HAP-1 (cell line): ENCODE measurements around the gene SKAP1.
A peak's percentile ranks its signal among the peaks of the same experiment; 100 is the strongest.
"Not testable (repeated sequence)": the region's sequence is repeated elsewhere in the genome, so short reads cannot be mapped to it uniquely, and the experiment has no call there.

ENCODE experiments used
- DNase-seq, 2 experiments: peaks; one replicate each; pipeline ENCODE4 v3.0.0-alpha.2; 2016 to 2020; ENCODE audit warnings: low spot score in 2 of 2
- H3K27me3 ChIP-seq: fragments of 250-450 bp; sonication (Bioruptor Pico); 2 replicates; pipeline ENCODE4 v1.5.1; 2020; ENCODE audit warnings: low read depth, mild to moderate bottlenecking, moderate library complexity
- H3K36me3 ChIP-seq: fragments of 250-450 bp; sonication (Bioruptor Pico); replicated peaks from 2 replicates; pipeline ENCODE4 v1.5.1; 2020; ENCODE audit warnings: mild to moderate bottlenecking
- H3K4me1 ChIP-seq: fragments of 250-450 bp; sonication (Bioruptor Pico); 2 replicates; pipeline ENCODE4 v1.5.1; 2020; ENCODE audit warnings: mild to moderate bottlenecking
- H3K4me3 ChIP-seq: fragments of 250-450 bp; sonication (Bioruptor Pico); 2 replicates; pipeline ENCODE4 v1.5.1; 2020; ENCODE audit warnings: mild to moderate bottlenecking, moderate library complexity
- H3K9me3 ChIP-seq: fragments of 250-450 bp; sonication (Bioruptor Pico); 2 replicates; pipeline ENCODE4 v1.5.1; 2020; ENCODE audit warnings: mild to moderate bottlenecking, moderate library complexity
- in situ Hi-C: fragments of 300-500 bp; cut with MboI; formaldehyde crosslinking; loops from 3 replicates; pipeline ENCODE4 v1.14.3; 2020; ENCODE audit warnings: low sequenced_read_pairs, inconsistent platforms, mixed read lengths

SKAP1 gene

DNA sequence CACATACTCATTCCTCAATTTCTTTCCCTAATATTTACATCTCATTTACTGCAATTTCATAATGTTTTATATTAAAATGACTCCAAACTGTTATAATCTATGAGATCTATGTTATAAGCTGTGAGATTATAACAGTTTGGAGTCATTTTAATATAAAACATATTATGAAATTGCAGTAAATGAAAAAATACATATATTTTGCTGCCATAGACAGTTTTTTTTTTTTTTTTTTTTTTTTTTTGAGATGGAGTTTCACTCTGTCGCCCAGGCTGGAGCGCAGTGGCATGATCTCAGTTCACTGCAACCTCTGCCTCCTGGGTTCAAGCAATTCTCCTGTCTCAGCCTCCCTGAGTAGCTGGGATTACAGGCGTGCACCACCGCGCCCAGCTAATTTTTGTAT lies 180.0 kb downstream of the SKAP1 start:
- H3K4me1 ChIP-seq, in situ Hi-C loops, H3K4me3 ChIP-seq, H3K9me3 ChIP-seq, DNase-seq, H3K36me3 ChIP-seq: not testable (repeated sequence)
- H3K27me3 ChIP-seq, result peaks cover 57% of the 10 kb centered on the region

DNA sequence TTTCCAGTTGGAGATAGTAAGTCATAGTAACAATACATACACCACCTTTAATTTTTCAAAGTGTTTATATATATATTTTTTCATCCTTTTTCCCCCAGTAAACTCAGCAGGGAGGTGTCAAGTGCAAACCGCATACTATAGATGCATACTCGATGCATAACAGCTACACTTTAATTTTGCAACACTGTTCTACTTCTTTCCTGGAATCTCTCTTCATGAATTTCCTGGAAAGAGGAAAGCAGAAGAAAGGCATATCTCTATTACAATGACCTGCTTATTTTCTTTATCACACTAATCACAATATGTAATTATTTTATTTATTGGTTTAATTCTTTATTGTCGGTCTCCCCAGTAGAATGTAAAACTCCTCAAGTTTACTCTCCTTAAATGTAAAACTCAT lies 182.4 kb downstream of the SKAP1 start:
- Histone ChIP-seq H3K4me1 (peaks cover 14% of the 10 kb centered on the region), H3K4me3 (no peak overlapping the region), H3K36me3 (no peaks in the 10 kb centered on the region), H3K27me3 (peaks cover 39% of the 10 kb centered on the region), H3K9me3 (no peaks in the 10 kb centered on the region)
- in situ Hi-C loops, result no loop called here
- no peak for DNase-seq

DNA sequence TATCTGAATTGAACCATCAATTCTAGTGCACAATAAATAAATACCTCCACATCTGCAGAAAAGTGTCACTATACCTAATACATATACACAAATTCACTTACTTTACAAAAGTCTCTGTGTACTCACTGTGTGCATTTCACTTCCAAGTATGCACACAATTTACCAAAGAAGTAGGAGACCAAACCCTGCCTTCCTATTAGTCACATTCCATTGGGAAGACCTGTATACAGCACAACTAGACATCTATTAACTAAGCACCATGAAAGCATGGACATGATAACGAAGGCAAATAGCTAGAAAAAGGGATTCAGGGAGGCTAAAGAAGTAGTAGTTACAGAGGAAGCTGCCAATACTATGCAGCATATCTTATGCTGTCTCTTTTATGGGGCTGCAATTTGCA lies 183.0 kb downstream of the SKAP1 start:
- in situ Hi-C loops, result no loop called here
- H3K9me3 ChIP-seq, result no peaks in the 10 kb centered on the region
- no peak overlapping the region for H3K4me3 ChIP-seq
- no peak for DNase-seq
- H3K27me3 ChIP-seq, result peaks cover 34% of the 10 kb centered on the region
- H3K4me1 ChIP-seq, result peaks cover 14% of the 10 kb centered on the region
- H3K36me3 ChIP-seq, result no peaks in the 10 kb centered on the region

DNA sequence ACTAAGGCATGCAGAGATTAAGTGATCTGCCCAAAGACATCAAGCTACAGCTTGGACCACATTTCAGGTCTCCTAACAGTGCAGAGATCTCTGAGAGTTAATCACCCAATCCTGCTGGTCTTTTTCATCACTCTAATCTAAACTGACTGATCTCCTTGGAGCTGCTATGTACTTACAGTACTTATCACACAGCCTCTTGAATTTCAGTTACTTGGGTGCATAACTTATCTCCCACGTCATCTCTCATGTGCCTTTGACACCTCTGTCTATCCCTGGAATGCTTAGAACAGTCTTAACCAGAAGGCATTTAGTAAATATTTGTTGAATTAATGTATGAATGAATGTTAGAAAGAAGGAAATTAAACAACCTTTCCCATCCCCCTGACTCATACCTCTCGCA lies 183.4 kb downstream of the SKAP1 start:
- H3K36me3 ChIP-seq, result no peaks in the 10 kb centered on the region
- H3K9me3 ChIP-seq, result no peaks in the 10 kb centered on the region
- H3K4me3 ChIP-seq, result no peak overlapping the region
- no peak for DNase-seq
- in situ Hi-C loops, result no loop called here
- H3K27me3 ChIP-seq, result peaks cover 34% of the 10 kb centered on the region
- peaks cover 14% of the 10 kb centered on the region for H3K4me1 ChIP-seq

DNA sequence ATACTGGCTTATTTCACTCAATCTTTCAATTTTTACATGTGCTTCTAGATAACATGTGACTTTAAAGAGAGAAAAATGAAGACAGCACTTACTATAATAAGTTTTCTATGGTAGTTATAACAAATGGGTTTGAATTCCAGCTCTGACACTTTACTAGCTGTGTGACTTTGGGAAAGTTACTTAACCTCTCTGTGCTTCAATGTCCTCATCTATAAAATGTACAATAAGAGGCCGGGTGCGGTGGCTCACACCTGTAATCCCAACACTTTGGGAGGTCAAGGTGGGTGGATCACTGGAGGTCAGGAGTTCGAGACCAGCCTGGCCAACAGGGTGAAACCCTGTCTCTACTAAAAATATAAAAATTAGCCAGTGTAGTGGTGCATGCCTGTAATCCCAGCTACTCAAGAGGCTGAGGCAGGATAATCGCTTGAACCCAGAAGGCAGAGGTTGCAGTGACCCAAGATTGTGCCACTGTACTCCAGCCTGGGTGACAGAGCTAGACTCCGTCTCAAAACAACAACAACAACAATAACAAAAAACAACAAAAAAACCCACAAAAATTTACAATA lies 184.5 kb downstream of the SKAP1 start:
- H3K4me1 ChIP-seq, result peaks cover 10% of the 10 kb centered on the region
- in situ Hi-C loops, result not testable (repeated sequence)

DNA sequence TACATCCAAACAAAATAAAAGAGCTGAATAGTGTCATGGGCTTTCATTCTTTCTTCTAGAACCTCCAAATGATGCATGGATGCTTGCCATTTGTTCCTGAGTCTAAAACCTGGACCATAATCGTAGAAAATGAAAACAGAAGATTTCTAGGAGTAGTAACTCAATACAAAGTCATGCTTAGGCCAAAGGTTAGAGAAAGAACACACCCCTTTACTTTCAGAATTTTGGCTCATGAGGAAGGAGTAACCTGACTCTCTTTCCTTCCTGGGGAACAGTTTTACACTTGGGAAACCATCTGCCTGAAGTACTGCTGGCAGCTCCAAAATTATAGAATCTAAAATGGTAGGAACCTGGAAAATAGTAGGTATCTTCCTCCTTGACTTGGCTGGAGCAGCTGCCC lies 185.2 kb downstream of the SKAP1 start:
- H3K4me3 ChIP-seq, result no peak overlapping the region
- peaks cover 10% of the 10 kb centered on the region for H3K4me1 ChIP-seq
- in situ Hi-C loops, result no loop called here
- H3K27me3 ChIP-seq, result peaks cover 34% of the 10 kb centered on the region
- H3K36me3 ChIP-seq, result no peaks in the 10 kb centered on the region
- DNase-seq, result no peak
- no peaks in the 10 kb centered on the region for H3K9me3 ChIP-seq

More for the DNA sequence above, 184.5 kb downstream of the SKAP1 start:
- H3K27me3 ChIP-seq, result peaks cover 34% of the 10 kb centered on the region
- not testable (repeated sequence) for H3K4me3 ChIP-seq, H3K9me3 ChIP-seq, DNase-seq, H3K36me3 ChIP-seq

DNA sequence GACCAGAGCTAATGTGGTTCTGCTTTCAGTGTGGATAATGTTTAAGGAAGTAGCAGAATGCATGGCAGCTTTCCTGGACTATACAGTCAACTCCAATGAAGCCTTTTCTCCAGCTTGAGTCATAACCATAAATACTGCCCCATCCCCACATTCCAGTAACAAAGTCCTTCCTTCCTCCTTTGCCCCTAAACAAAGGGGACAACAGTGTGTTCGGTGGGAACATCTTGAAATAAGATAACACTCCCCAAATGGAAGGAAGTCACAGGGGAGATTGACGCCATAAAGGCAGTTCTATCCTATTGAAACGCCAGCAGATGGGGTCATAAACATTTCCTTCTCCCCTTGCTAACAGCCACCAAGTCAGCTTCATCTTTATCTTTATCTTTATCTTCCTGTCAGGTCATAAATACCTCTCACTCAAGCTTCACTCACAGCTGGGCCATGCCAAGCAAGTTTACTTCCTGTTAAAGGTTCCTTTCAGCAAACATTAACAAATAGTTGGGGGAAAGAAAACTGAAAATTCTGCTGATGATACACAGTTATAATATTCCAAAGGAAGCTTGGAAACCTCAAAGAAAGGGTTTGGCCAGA lies 185.8 kb downstream of the SKAP1 start:
- H3K4me3 ChIP-seq, result no peak overlapping the region
- in situ Hi-C loops, result no loop called here

DNA sequence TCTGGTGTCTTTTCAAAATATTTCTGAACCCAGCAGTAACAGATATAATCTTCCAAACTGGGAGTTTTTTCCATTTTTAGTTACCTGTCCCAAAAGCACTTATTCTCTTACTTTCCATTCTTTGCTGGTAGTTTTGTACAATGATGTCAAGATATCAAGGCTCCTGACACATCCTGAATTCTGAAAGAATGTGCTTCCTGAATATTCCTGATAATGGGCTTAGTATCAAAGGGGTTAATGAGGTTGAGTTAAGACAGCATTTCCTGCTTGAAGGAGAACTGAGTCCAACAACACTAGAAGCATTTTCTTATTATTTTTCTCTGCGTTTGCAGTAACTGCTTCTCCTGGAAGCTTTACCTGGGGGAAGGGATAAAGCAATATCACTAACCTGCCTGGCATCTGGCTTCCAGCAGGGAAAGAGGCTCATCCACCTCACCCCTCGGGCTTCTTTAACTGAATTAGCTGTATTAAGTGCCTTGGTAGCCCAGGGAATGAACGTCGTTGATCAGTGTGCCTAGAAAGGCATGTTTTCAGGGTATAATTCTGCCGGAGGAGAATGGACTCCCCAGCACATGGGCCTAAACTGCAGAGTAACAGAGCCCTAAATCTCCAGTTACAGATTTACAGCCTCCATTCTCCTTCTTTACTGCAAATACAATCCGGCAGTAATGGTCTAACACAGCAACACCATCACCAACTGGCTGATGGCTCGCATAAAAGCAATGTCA lies 188.1 kb downstream of the SKAP1 start:
- Histone ChIP-seq H3K36me3 (no peaks in the 10 kb centered on the region), H3K9me3 (no peaks in the 10 kb centered on the region), H3K4me3 (no peak overlapping the region), H3K27me3 (peaks cover 26% of the 10 kb centered on the region), H3K4me1 (peaks cover 18% of the 10 kb centered on the region)
- in situ Hi-C loops, result no loop called here
- DNase-seq, result no peak

More for the DNA sequence above, 185.8 kb downstream of the SKAP1 start:
- peaks cover 16% of the 10 kb centered on the region for H3K4me1 ChIP-seq
- no peak for DNase-seq
- H3K36me3 ChIP-seq, result no peaks in the 10 kb centered on the region
- H3K9me3 ChIP-seq, result no peaks in the 10 kb centered on the region
- peaks cover 34% of the 10 kb centered on the region for H3K27me3 ChIP-seq

DNA sequence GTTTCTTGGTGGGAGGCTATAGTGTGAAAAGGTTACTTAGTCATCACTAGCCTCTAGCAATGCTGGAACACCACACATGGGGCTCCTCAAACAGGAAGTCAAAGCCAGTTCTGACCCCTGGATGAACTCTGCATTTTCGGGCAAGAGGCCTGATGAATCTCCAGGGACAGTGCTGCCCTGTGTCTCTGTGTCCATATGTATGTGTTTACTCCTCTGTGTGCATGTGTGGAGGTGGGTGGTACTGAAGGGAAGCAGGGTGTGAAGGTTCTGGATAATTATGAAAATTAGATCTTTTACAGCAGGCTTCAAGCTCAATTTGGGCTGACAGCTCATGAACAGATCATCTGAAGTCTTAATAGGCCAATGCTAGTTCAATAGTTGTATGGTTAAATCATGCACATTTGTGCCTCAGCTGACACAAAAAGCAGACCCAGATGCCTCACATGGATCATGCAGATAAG lies 188.9 kb downstream of the SKAP1 start:
- H3K4me3 ChIP-seq, result no peak overlapping the region
- no peak for DNase-seq
- H3K4me1 ChIP-seq, result peaks cover 18% of the 10 kb centered on the region
- H3K9me3 ChIP-seq, result no peaks in the 10 kb centered on the region
- in situ Hi-C loops, result no loop called here
- H3K36me3 ChIP-seq, result no peaks in the 10 kb centered on the region
- H3K27me3 ChIP-seq, result peaks cover 24% of the 10 kb centered on the region

DNA sequence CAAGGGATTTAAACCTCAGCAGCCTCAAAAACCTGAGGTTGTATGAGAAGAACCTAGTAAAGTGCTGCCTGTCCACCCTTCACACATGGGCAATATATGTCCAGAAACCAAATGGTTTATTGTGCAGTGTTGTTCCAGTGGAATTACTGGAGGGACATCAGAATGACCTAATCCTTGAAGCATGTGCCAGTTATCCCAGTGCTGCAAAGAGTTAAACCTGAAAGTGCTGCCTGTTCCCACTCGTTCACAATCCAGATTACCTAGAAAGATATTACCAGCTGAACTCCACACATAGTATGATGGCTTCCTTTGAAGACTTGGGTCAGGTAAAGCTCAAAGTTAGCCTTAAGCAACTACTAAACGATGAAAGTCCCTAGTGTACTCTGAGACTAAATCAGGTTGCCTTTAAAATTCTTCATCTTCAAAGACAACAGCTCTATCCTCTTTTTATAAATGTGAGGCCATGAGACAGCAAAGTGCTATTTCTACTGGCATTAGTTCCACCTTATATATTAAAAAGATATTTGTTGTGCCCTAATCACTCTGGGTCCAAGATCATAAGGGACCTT lies 189.4 kb downstream of the SKAP1 start:
- in situ Hi-C loops, result no loop called here
- Histone ChIP-seq H3K4me1 (peaks cover 18% of the 10 kb centered on the region), H3K27me3 (peaks cover 24% of the 10 kb centered on the region), H3K9me3 (no peaks in the 10 kb centered on the region), H3K36me3 (no peaks in the 10 kb centered on the region), H3K4me3 (no peak overlapping the region)
- DNase-seq, result no peak

DNA sequence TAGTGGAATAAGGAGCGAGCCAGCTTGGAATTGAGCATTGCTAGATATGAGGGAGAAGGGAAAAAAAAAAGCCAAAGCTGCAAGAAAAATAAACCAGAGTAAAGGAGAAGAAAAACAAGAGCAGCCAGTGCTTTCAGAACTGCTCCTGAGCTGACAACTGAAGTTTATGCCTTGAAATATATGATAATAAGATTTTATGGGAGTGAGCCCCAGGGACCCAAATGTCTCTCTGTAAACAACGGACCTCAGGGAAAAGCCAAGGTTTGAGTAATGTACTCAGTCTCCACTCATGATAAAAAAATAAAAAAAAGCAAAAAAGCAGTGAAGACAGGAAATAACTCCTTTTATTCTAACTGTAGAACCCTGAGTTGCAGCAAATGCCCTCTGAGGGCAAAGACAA lies 189.9 kb downstream of the SKAP1 start:
- no peak for DNase-seq
- Histone ChIP-seq H3K9me3 (no peaks in the 10 kb centered on the region), H3K4me3 (no peak overlapping the region), H3K27me3 (peaks cover 22% of the 10 kb centered on the region), H3K36me3 (no peaks in the 10 kb centered on the region), H3K4me1 (peaks cover 18% of the 10 kb centered on the region)
- in situ Hi-C loops, result no loop called here

DNA sequence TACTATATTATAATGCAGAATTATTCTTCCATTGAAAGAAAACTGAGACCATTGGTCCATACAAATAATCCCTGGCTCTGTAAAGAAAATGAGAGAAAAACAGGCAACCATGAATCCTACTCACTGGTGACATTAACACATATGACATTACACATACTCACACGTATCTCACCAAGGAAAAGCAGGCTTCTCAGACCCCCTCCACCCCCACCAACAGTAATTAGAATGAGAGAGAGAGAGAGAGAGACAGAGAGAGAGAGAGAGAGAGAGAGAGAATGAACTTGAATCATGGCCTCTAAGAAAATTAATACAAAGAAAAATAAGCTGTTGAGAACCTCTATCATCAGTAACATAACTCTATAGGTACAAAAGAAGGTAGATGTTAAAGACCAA lies 190.4 kb downstream of the SKAP1 start:
- Histone ChIP-seq H3K27me3 (peaks cover 24% of the 10 kb centered on the region), H3K4me1 (peaks cover 18% of the 10 kb centered on the region), H3K36me3 (no peaks in the 10 kb centered on the region), H3K9me3 (no peaks in the 10 kb centered on the region), H3K4me3 (no peak overlapping the region)
- DNase-seq, result no peak
- in situ Hi-C loops, result no loop called here

DNA sequence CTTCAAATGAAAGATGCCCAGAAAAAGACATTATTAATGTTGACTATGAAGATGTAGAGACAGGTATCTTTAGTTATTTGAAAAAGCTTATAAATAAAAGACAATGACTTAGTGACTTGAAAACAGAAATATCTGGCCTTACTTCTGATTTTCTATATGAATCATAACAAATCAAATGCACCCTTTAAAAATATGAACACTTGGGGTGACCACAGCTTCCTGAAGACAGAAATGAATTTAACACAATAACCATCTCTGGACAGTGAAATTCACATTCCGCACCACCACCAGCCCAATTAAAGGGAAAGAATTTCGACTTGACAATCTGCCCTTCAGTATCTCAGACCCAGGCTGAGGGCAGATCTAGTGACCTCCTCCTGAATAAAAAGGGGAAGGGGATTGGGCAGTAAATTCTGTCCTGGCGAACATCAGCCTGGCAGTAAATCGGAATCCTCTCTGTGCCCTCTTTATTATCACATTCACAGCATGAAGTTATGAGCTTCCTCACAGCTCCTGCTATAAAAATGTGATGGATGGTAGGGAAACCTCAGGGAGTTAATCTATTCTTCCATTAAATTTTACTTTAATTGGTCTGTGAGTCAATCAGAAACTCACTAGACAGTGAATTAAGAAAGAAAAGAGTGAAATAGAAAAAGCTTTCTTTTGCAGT lies 190.9 kb downstream of the SKAP1 start:
- in situ Hi-C loops, result no loop called here
- Histone ChIP-seq H3K27me3 (peaks cover 26% of the 10 kb centered on the region), H3K4me1 (peaks cover 18% of the 10 kb centered on the region), H3K36me3 (no peaks in the 10 kb centered on the region), H3K9me3 (no peaks in the 10 kb centered on the region), H3K4me3 (no peak overlapping the region)
- peak in 1 of 2 experiments; percentile 25 for DNase-seq

DNA sequence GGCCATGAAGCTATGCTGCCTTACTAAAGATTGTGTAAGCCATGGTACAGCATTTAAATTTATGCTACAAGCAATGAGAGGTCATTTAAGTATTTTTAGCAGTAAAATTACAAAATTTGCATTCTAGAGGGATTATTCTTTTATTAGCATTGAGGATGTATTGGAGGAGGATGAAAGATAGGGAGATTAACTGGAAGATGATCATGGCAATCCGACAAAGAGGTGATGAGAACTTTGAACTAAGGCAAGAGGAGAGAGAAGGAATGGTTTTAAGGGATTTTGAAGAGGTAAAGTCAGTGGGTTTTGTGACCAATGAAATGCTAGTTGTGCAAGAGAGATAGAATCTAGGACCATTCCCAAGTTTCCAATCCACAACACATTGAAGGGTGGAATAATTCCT lies 192.6 kb downstream of the SKAP1 start:
- no peaks in the 10 kb centered on the region for H3K36me3 ChIP-seq
- peaks cover 42% of the 10 kb centered on the region for H3K27me3 ChIP-seq
- DNase-seq, result no peak
- H3K4me3 ChIP-seq, result no peak overlapping the region
- in situ Hi-C loops, result no loop called here
- H3K9me3 ChIP-seq, result no peaks in the 10 kb centered on the region
- H3K4me1 ChIP-seq, result peaks cover 8% of the 10 kb centered on the region; the same call in 1 of the 2 replicates
